ENCODE results near the gene MLEC.

GRCh38 chr12:120750806-120751205 is 63.9 kb downstream of the MLEC start:
- no peak for TF ChIP-seq CCAR2 (optimal IDR thresholded peaks at IDR 0.05; ENCODE audit: low read depth, low read length)
- TF ChIP-seq KAT8 (CRISPR knock-in tag; IDR thresholded peaks at IDR 0.05), result no peak
- TF ChIP-seq MXD4 (CRISPR knock-in tag; IDR thresholded peaks at IDR 0.05), result no peak
- TF ChIP-seq NBN (conservative IDR thresholded peaks at IDR 0.05), result no peak
